ENCODE results near the gene SLC38A10. TPM values are rescaled to one million over a fixed set of nuclear protein-coding genes. Genes with fewer than 3 reads are reported as not detected.

SLC38A10 gene
- total and polyA plus RNA-seq, 2 of the 13 experiments (the other 11 are each of a cell fraction or from before 2014, with no cell fraction given) = 23.4 to 55.8 TPM

DNA sequence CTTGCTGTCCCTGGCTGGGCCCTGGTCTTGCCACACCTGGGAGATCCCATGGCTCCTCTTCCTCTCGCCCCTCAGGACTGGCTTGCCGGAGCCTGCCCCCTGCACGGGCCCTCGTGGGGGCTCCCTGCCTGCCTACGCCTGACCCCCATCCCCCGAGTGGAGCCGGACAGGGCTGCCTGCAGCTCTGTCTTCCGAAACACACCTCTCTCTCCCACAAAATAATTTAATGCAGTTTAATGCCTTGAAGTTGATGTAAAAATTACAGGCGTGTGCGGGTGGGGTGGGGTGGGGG, 22.4 kb upstream of the SLC38A10 start:
- Histone ChIP-seq H3K27me3 (ENCODE audit: control insufficient read depth in 1 of 2, insufficient read depth in 2 of 2, low read length in 2 of 2) (peaks cover 12 to 68% of the 10 kb centered on the region in 2 experiments), H2AFZ (ENCODE audit: low read length) (no peak overlapping the region), H3K4me1 (ENCODE audit: insufficient read depth, low read length) (peaks cover 46% of the 10 kb centered on the region), H3K79me2 (ENCODE audit: insufficient read depth, low read length) (no peaks in the 10 kb centered on the region), H3K4me3 (replicated peaks in 1 of 3; ENCODE audit: insufficient read depth in 1 of 3, low read depth in 2 of 3, low read length in 3 of 3) (no peak overlapping the region), H3K27ac (ENCODE audit: extremely low read length, insufficient read depth, low read length) (no peak overlapping the region), H3K36me3 (replicated peaks in 1 of 2; ENCODE audit: control insufficient read depth in 1 of 2, insufficient read depth in 2 of 2, low read length in 2 of 2) (no peaks in the 10 kb centered on the region), H4K20me1 (ENCODE audit: insufficient read depth, low read length) (no peaks in the 10 kb centered on the region), H3K9ac (ENCODE audit: insufficient read depth, low read depth, low read length) (no peak overlapping the region), H3K9me3 (ENCODE audit: low read length) (no peaks in the 10 kb centered on the region), H3K4me2 (ENCODE audit: low read depth, low read length) (no peak overlapping the region)
- DNase-seq (ENCODE audit: low spot score) (no peak), ATAC-seq (no peak), FAIRE-seq (no peak)
- WGBS (ENCODE audit: low lambda C conversion rate) = 37% methylated on average over 9 of the region's 10 CpGs
- intact Hi-C loops (cut with micrococcal nuclease; ENCODE audit: unreplicated experiment) (no loop called here), in situ Hi-C loops (cut with HindIII; ENCODE audit: extremely low pct_ligation_motif_present, low pct_unique_long_range_greater_than_20kb) (no loop called here)
- CTCF ChIA-PET (ENCODE audit: low intra/inter-chr PET ratio, low total read pairs) = no interaction called here
- POLR2A ChIA-PET = interaction anchor here (1.3 kb wide), 1 partner anchor 12 kb away, joined by 3 read pairs; no protein-coding TSS in a partner anchor
- BruUV-seq (replicated peaks) = no TSS peak
- TF ChIP-seq CHD2 (IDR thresholded peaks at IDR 0.05; ENCODE audit: low read depth, low read length) (no peak), SPEN (CRISPR knock-in tag; IDR thresholded peaks at IDR 0.05; ENCODE audit: low read depth) (no peak), NFRKB (IDR thresholded peaks at IDR 0.05) (no peak), CBX2 (IDR thresholded peaks at IDR 0.05; ENCODE audit: low read depth, low read length) (no peak), CBX2 (CRISPR knock-in tag; IDR thresholded peaks at IDR 0.05; ENCODE audit: low read depth) (no peak), RFX1 (IDR thresholded peaks at IDR 0.05) (no peak), ZNF720 (CRISPR knock-in tag; IDR thresholded peaks at IDR 0.05) (no peak), POLR2A (IDR thresholded peaks at IDR 0.05; ENCODE audit: insufficient read depth in 1 of 2, low read depth in 2 of 2, low read length in 2 of 2) (no peak), SIX4 (CRISPR knock-in tag; IDR thresholded peaks at IDR 0.05) (no peak), ZNF260 (CRISPR knock-in tag; IDR thresholded peaks at IDR 0.05; ENCODE audit: borderline replicate concordance, low read depth) (no peak)
- TF ChIP-seq, protein P1, sequence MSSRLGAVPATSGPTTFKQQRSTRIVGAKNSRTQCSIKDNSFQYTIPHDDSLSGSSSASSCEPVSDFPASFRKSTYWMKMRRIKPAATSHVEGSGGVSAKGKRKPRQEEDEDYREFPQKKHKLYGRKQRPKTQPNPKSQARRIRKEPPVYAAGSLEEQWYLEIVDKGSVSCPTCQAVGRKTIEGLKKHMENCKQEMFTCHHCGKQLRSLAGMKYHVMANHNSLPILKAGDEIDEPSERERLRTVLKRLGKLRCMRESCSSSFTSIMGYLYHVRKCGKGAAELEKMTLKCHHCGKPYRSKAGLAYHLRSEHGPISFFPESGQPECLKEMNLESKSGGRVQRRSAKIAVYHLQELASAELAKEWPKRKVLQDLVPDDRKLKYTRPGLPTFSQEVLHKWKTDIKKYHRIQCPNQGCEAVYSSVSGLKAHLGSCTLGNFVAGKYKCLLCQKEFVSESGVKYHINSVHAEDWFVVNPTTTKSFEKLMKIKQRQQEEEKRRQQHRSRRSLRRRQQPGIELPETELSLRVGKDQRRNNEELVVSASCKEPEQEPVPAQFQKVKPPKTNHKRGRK (CRISPR knock-in tag; IDR thresholded peaks at IDR 0.05) = no peak

Data from HepG2 (cell line).